HepG2 (cell line): ENCODE results near the gene GIN1. TPM values are rescaled to one million over a fixed set of nuclear protein-coding genes. Genes with fewer than 3 reads are reported as not detected.

Source experiments
- HNF4A ChIP-seq: sonication (generic); formaldehyde crosslinking; IDR thresholded peaks from 2 replicates; pipeline ENCODE4 v1.4.0; 2020; ENCODE audit warnings: missing genetic modification reagents
- IRX3 ChIP-seq: sonication (generic); formaldehyde crosslinking; IDR thresholded peaks from 2 replicates; pipeline ENCODE4 v1.8.1; 2023; ENCODE audit warnings: mild to moderate bottlenecking, low read depth, missing genetic modification reagents, borderline replicate concordance
- MEF2D ChIP-seq: sonication (generic); formaldehyde crosslinking; IDR thresholded peaks from 2 replicates; pipeline ENCODE4 v1.5.1; 2020; ENCODE audit warnings: mild to moderate bottlenecking, missing genetic modification reagents
- NCOA2 ChIP-seq: sonication (generic); formaldehyde crosslinking; IDR thresholded peaks from 2 replicates; pipeline ENCODE4 v1.8.0; 2022; ENCODE audit warnings: inconsistent platforms
- SIN3B ChIP-seq: fragments of 150-350 bp; IDR thresholded peaks from 2 replicates; pipeline ENCODE4 v1.6.1; 2014; ENCODE audit warnings: low read length
- TOPORS ChIP-seq: sonication (generic); formaldehyde crosslinking; IDR thresholded peaks from 2 replicates; pipeline ENCODE4 v1.8.0; 2023; ENCODE audit warnings: mild to moderate bottlenecking, missing genetic modification reagents
- ZBTB7B ChIP-seq: sonication (generic); formaldehyde crosslinking; IDR thresholded peaks from 2 replicates; pipeline ENCODE4 v1.4.0; 2020; ENCODE audit warnings: missing genetic modification reagents
- ZNF256 ChIP-seq: sonication (generic); formaldehyde crosslinking; conservative IDR thresholded peaks from 2 replicates; pipeline ENCODE4 v1.4.0; 2020; ENCODE audit warnings: missing genetic modification reagents
- ZSCAN12 ChIP-seq: sonication (generic); formaldehyde crosslinking; IDR thresholded peaks from 2 replicates; pipeline ENCODE4 v1.9.0; 2021; ENCODE audit warnings: mild to moderate bottlenecking, missing genetic modification reagents
- polyA plus RNA-seq, 8 experiments: library from polyadenylated mRNA; depleted of rRNA in 3 of 8; stranded (reverse) in 7 of 8; unstranded in 1 of 8; fragments of >200 nt; fragmentation: Illumina TruSeq in 4 of 8; extraction: Trizol in 4 of 8; gene quantifications; 2 replicates each; pipeline versions ENCODE4 v1.2.1 to v1.2.3, GENCODE V29; 2011 to 2016; ENCODE audit warnings: low read depth in 4 of 8, missing spikeins in 1 of 8, mixed read lengths in 1 of 8; ENCODE audit not compliant: insufficient read depth in 1 of 8
- total RNA-seq, 5 experiments: library from RNA; depleted of rRNA; stranded (reverse); fragments of >200 nt; fragmentation: Illumina TruSeq; extraction: Trizol; gene quantifications; 2 replicates each; pipeline ENCODE4 v1.2.3, GENCODE V29; 2016; ENCODE audit warnings: low read depth in 1 of 5
- TF ChIP-seq, protein P1 (sequence below), 2 experiments: fragments of 450-650 bp in 1 of 2; sonication (generic) in 1 of 2; formaldehyde crosslinking in 1 of 2; IDR thresholded peaks; 2 replicates each; pipeline versions ENCODE4 v1.6.1 to v1.8.0; 2016 to 2022; ENCODE audit warnings: antibody characterized with exemption in 1 of 2, mild to moderate bottlenecking in 1 of 2, missing genetic modification reagents in 1 of 2
- TF ChIP-seq, protein P2 (sequence below): sonication (generic); formaldehyde crosslinking; IDR thresholded peaks from 2 replicates; pipeline ENCODE4 v1.4.0; 2020; ENCODE audit warnings: mild to moderate bottlenecking, missing genetic modification reagents
- TF ChIP-seq, protein P3 (sequence below): sonication (generic); formaldehyde crosslinking; IDR thresholded peaks from 2 replicates; pipeline ENCODE4 v1.4.0; 2020; ENCODE audit warnings: mild to moderate bottlenecking, missing genetic modification reagents

GIN1 gene
- total and polyA plus RNA-seq, 2 of the 13 experiments (the other 11 are each of a cell fraction or from before 2014, with no cell fraction given) = 1.7 to 7.7 TPM

DNA sequence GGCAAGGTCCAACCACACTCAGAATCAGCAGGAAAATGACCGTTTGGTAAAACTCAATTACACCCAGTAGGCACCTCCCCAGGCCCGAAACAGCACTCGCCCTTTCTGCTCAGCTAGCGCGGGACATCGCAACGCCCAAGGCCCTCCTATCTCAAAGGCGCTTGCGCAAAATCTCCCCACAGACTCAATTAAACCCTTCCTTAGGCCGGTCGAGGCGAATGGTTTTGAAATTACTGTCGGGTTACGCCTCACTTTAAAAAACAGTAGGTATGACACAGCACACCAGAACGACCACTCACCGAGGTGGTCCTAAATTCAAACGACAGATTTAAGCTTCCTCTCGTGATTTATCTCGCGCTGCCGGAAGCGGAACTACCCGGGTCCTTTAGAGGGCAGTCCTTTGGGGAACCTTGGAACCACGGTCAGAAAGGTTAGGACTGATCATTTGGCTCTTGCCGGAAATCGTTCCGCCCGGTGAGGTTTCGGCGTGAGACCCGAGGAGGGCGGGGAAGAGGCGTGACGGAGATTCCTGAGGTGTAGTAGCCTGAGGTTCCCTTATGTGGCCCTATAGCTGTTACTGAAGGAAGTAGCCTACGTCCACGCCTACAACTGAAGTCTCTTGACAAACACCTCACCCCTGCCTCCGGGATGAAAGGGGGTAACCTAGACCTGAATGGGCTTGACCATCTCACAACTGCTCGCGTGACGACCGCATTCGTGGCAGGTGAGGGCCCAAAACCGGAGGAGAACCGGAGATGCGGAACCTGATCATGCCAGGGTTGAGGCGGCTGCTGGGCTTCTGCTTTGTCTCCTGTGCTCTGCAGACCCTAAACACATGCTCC, at the start of gene GIN1, which contains the start of gene PPIP5K2 (continued):
- TF ChIP-seq, protein P1, sequence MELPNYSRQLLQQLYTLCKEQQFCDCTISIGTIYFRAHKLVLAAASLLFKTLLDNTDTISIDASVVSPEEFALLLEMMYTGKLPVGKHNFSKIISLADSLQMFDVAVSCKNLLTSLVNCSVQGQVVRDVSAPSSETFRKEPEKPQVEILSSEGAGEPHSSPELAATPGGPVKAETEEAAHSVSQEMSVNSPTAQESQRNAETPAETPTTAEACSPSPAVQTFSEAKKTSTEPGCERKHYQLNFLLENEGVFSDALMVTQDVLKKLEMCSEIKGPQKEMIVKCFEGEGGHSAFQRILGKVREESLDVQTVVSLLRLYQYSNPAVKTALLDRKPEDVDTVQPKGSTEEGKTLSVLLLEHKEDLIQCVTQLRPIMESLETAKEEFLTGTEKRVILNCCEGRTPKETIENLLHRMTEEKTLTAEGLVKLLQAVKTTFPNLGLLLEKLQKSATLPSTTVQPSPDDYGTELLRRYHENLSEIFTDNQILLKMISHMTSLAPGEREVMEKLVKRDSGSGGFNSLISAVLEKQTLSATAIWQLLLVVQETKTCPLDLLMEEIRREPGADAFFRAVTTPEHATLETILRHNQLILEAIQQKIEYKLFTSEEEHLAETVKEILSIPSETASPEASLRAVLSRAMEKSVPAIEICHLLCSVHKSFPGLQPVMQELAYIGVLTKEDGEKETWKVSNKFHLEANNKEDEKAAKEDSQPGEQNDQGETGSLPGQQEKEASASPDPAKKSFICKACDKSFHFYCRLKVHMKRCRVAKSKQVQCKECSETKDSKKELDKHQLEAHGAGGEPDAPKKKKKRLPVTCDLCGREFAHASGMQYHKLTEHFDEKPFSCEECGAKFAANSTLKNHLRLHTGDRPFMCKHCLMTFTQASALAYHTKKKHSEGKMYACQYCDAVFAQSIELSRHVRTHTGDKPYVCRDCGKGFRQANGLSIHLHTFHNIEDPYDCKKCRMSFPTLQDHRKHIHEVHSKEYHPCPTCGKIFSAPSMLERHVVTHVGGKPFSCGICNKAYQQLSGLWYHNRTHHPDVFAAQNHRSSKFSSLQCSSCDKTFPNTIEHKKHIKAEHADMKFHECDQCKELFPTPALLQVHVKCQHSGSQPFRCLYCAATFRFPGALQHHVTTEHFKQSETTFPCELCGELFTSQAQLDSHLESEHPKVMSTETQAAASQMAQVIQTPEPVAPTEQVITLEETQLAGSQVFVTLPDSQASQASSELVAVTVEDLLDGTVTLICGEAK (IDR thresholded peaks at IDR 0.05) = peak; percentile 99
- TF ChIP-seq, protein P1 (CRISPR knock-in tag; IDR thresholded peaks at IDR 0.05) = peak; percentile 81; the same call in 1 of the 2 replicates
- TF ChIP-seq SIN3B (peak; percentile 81), TOPORS (CRISPR knock-in tag) (peak; percentile 81), ZNF256 (CRISPR knock-in tag) (0 out of 2 replicates have a peak, but pooled peaks have one; percentile 67), ZSCAN12 (CRISPR knock-in tag) (no peak; the same call in 1 of the 2 replicates), HNF4A (peak; percentile 83), NCOA2 (CRISPR knock-in tag) (0 out of 2 replicates have a peak, but pooled peaks have one; percentile 63), ZBTB7B (CRISPR knock-in tag) (peak; percentile 90), IRX3 (CRISPR knock-in tag) (peak; percentile 80; the same call in 1 of the 2 replicates), MEF2D (CRISPR knock-in tag) (peak; percentile 77)
- TF ChIP-seq, protein P2, sequence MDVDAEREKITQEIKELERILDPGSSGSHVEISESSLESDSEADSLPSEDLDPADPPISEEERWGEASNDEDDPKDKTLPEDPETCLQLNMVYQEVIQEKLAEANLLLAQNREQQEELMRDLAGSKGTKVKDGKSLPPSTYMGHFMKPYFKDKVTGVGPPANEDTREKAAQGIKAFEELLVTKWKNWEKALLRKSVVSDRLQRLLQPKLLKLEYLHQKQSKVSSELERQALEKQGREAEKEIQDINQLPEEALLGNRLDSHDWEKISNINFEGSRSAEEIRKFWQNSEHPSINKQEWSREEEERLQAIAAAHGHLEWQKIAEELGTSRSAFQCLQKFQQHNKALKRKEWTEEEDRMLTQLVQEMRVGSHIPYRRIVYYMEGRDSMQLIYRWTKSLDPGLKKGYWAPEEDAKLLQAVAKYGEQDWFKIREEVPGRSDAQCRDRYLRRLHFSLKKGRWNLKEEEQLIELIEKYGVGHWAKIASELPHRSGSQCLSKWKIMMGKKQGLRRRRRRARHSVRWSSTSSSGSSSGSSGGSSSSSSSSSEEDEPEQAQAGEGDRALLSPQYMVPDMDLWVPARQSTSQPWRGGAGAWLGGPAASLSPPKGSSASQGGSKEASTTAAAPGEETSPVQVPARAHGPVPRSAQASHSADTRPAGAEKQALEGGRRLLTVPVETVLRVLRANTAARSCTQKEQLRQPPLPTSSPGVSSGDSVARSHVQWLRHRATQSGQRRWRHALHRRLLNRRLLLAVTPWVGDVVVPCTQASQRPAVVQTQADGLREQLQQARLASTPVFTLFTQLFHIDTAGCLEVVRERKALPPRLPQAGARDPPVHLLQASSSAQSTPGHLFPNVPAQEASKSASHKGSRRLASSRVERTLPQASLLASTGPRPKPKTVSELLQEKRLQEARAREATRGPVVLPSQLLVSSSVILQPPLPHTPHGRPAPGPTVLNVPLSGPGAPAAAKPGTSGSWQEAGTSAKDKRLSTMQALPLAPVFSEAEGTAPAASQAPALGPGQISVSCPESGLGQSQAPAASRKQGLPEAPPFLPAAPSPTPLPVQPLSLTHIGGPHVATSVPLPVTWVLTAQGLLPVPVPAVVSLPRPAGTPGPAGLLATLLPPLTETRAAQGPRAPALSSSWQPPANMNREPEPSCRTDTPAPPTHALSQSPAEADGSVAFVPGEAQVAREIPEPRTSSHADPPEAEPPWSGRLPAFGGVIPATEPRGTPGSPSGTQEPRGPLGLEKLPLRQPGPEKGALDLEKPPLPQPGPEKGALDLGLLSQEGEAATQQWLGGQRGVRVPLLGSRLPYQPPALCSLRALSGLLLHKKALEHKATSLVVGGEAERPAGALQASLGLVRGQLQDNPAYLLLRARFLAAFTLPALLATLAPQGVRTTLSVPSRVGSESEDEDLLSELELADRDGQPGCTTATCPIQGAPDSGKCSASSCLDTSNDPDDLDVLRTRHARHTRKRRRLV (CRISPR knock-in tag) = peak; percentile 44
- TF ChIP-seq, protein P3, sequence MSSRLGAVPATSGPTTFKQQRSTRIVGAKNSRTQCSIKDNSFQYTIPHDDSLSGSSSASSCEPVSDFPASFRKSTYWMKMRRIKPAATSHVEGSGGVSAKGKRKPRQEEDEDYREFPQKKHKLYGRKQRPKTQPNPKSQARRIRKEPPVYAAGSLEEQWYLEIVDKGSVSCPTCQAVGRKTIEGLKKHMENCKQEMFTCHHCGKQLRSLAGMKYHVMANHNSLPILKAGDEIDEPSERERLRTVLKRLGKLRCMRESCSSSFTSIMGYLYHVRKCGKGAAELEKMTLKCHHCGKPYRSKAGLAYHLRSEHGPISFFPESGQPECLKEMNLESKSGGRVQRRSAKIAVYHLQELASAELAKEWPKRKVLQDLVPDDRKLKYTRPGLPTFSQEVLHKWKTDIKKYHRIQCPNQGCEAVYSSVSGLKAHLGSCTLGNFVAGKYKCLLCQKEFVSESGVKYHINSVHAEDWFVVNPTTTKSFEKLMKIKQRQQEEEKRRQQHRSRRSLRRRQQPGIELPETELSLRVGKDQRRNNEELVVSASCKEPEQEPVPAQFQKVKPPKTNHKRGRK (CRISPR knock-in tag) = no peak
